Liver (tissue), 3 donors: ENCODE measurements around the gene MRPL41.

ENCODE experiments used
- CTCF ChIP-seq: fragments of 150-350 bp; IDR thresholded peaks from 2 replicates; pipeline ENCODE4 v1.5.1; 2017; ENCODE audit warnings: improper control_type of control experiment, low read depth, low read length; ENCODE audit not compliant: missing input control
- JUND ChIP-seq, 2 donors: IDR thresholded peaks; 2 replicates each; pipeline ENCODE4 v1.6.1; 2016; ENCODE audit warnings: antibody characterized with exemption in 2 of 2
- RAD21 ChIP-seq, 2 donors: IDR thresholded peaks; 2 replicates each; pipeline ENCODE4 v1.6.1; 2016; ENCODE audit warnings: antibody characterized with exemption in 2 of 2, mild to moderate bottlenecking in 2 of 2
- TAF1 ChIP-seq: conservative IDR thresholded peaks from 2 replicates; pipeline ENCODE4 v1.6.1; 2016; ENCODE audit warnings: antibody characterized with exemption, mild to moderate bottlenecking
- ZBTB33 ChIP-seq: IDR thresholded peaks from 2 replicates; pipeline ENCODE4 v1.6.1; 2016; ENCODE audit warnings: antibody characterized with exemption
- donor health status: healthy.
- donor health status: healthy.

GRCh38 chr9:137550231-137550621, 1.5 kb upstream of the MRPL41 start, which contains the start of gene PNPLA7:
- TF ChIP-seq CTCF = no peak
- TF ChIP-seq TAF1 = no peak
- TF ChIP-seq JUND (IDR thresholded peaks at IDR 0.05) = no peak
- TF ChIP-seq RAD21 (IDR thresholded peaks at IDR 0.05) = no peak
- TF ChIP-seq ZBTB33 = no peak
